Panc1 (cell line): ENCODE data around the gene HECA. TPM values are rescaled to one million over a fixed set of nuclear protein-coding genes. Genes with fewer than 3 reads are reported as not detected.
A peak's percentile ranks its signal among the peaks of the same experiment; 100 is the strongest.

Experiments
- ATAC-seq: fragments of 200-7000 bp; cut with Tn5 transposase; 2 replicates; pipeline ENCODE4 v1.9.1; 2020; ENCODE audit warnings: mild to moderate bottlenecking, moderate library complexity
- BruUV-seq: library from RNA; stranded (reverse); fragments of 400-500 nt; replicated peaks from 2 replicates; lab custom pipeline; 2021; lab: Mats Ljungman, UMichigan
- CTCF ChIA-PET: fragments of 300-600 bp; sonication (Branson Sonifier 250); formaldehyde crosslinking; loops from one replicate; lab custom pipeline; 2022; ENCODE audit warnings: antibody characterized with exemption; lab: Charles Lee
- POLR2A ChIA-PET: fragments of 300-600 bp; sonication (Branson Sonifier 250); formaldehyde crosslinking; loops from one replicate; lab custom pipeline; 2022; ENCODE audit warnings: antibody characterized with exemption; lab: Charles Lee
- DNase-seq: peaks from one replicate; pipeline ENCODE4 v3.0.0-alpha.2; 2010; ENCODE audit warnings: low read depth, low spot score
- H3K27ac ChIP-seq: 2 replicates; pipeline ENCODE4 v1.5.1; 2011; ENCODE audit warnings: mild to moderate bottlenecking, low read length, inconsistent platforms
- H3K27me3 ChIP-seq: fragments of 200-500 bp; sonication (Bioruptor generic); 2 replicates; pipeline ENCODE4 v1.6.0; 2014; ENCODE audit warnings: low read length, inconsistent platforms; ENCODE audit not compliant: control insufficient read depth, insufficient read depth
- H3K36me3 ChIP-seq: fragments of 200-500 bp; sonication (Bioruptor generic); 2 replicates; pipeline ENCODE4 v1.5.1; 2014; ENCODE audit warnings: inconsistent platforms, mild to moderate bottlenecking, low read length, moderate library complexity; ENCODE audit not compliant: control insufficient read depth, insufficient read depth
- H3K4me1 ChIP-seq: 2 replicates; pipeline ENCODE4 v1.5.1; 2011; ENCODE audit warnings: inconsistent platforms, mild to moderate bottlenecking, low read length, moderate library complexity; ENCODE audit not compliant: control insufficient read depth, insufficient read depth
- H3K4me3 ChIP-seq, 2 experiments: 2 replicates each; pipeline ENCODE4 v1.5.1; 2011 to 2012; ENCODE audit warnings: low read depth in 2 of 2, low read length in 2 of 2, mild to moderate bottlenecking in 2 of 2, inconsistent platforms in 1 of 2, moderate library complexity in 1 of 2
- H3K9me3 ChIP-seq: fragments of 200-500 bp; sonication (Bioruptor generic); 2 replicates; pipeline ENCODE4 v1.5.1; 2014; ENCODE audit warnings: low read depth, mild to moderate bottlenecking, inconsistent platforms, low read length, moderate library complexity; ENCODE audit not compliant: control insufficient read depth, insufficient read depth
- POLR2AphosphoS5 ChIP-seq: IDR thresholded peaks from 2 replicates; pipeline ENCODE4 v1.6.1; 2012; ENCODE audit warnings: mild to moderate bottlenecking, low read depth, low read length, moderate library complexity
- SIN3A ChIP-seq: IDR thresholded peaks from 2 replicates; pipeline ENCODE4 v1.6.1; 2012; ENCODE audit warnings: low read depth, mild to moderate bottlenecking, low read length, moderate library complexity, borderline replicate concordance; ENCODE audit not compliant: insufficient read depth
- TCF7L2 ChIP-seq: IDR thresholded peaks from 2 replicates; pipeline ENCODE4 v1.6.1; 2011; ENCODE audit warnings: mild to moderate bottlenecking, low read depth, low read length, inconsistent platforms
- in situ Hi-C: cut with HindIII; loops from 2 replicates; pipeline ENCODE4 v1.10.0; 2016; ENCODE audit warnings: low sequenced_read_pairs, low pct_unique_long_range_greater_than_20kb
- intact Hi-C: fragments of 100-400 bp; cut with micrococcal nuclease; formaldehyde crosslinking; loops from one replicate; pipeline ENCODE4 v1.10.0; 2022; ENCODE audit not compliant: unreplicated experiment
- total RNA-seq: library from RNA; stranded (reverse); gene quantifications from one replicate; pipeline ENCODE4 v1.2.1, GENCODE V29; 2021; ENCODE audit not compliant: unreplicated experiment
- TF ChIP-seq, protein P1 (sequence below): fragments of 450-650 bp; IDR thresholded peaks from 2 replicates; pipeline ENCODE4 v1.5.1; 2017; ENCODE audit warnings: mild to moderate bottlenecking
- TF ChIP-seq, protein P2 (sequence below), 2 experiments: IDR thresholded peaks; 2 replicates each; pipeline ENCODE4 v1.6.1; 2011 to 2012; ENCODE audit warnings: low read depth in 2 of 2, control low read depth in 1 of 2, low read length in 1 of 2, mild to moderate bottlenecking in 1 of 2, moderate library complexity in 1 of 2; ENCODE audit not compliant: insufficient read depth in 1 of 2

The HECA gene
- total RNA-seq, 1 experiment from 2014 or later: 3.9 TPM

GRCh38 chr6:139131736-139132280 lies 3.1 kb upstream of the HECA start:
- no peak overlapping the region for H3K27ac ChIP-seq
- TF ChIP-seq SIN3A: no peak
- TF ChIP-seq, protein P1, sequence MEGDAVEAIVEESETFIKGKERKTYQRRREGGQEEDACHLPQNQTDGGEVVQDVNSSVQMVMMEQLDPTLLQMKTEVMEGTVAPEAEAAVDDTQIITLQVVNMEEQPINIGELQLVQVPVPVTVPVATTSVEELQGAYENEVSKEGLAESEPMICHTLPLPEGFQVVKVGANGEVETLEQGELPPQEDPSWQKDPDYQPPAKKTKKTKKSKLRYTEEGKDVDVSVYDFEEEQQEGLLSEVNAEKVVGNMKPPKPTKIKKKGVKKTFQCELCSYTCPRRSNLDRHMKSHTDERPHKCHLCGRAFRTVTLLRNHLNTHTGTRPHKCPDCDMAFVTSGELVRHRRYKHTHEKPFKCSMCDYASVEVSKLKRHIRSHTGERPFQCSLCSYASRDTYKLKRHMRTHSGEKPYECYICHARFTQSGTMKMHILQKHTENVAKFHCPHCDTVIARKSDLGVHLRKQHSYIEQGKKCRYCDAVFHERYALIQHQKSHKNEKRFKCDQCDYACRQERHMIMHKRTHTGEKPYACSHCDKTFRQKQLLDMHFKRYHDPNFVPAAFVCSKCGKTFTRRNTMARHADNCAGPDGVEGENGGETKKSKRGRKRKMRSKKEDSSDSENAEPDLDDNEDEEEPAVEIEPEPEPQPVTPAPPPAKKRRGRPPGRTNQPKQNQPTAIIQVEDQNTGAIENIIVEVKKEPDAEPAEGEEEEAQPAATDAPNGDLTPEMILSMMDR: no peak
- no peak for TF ChIP-seq TCF7L2
- TF ChIP-seq, protein P2, sequence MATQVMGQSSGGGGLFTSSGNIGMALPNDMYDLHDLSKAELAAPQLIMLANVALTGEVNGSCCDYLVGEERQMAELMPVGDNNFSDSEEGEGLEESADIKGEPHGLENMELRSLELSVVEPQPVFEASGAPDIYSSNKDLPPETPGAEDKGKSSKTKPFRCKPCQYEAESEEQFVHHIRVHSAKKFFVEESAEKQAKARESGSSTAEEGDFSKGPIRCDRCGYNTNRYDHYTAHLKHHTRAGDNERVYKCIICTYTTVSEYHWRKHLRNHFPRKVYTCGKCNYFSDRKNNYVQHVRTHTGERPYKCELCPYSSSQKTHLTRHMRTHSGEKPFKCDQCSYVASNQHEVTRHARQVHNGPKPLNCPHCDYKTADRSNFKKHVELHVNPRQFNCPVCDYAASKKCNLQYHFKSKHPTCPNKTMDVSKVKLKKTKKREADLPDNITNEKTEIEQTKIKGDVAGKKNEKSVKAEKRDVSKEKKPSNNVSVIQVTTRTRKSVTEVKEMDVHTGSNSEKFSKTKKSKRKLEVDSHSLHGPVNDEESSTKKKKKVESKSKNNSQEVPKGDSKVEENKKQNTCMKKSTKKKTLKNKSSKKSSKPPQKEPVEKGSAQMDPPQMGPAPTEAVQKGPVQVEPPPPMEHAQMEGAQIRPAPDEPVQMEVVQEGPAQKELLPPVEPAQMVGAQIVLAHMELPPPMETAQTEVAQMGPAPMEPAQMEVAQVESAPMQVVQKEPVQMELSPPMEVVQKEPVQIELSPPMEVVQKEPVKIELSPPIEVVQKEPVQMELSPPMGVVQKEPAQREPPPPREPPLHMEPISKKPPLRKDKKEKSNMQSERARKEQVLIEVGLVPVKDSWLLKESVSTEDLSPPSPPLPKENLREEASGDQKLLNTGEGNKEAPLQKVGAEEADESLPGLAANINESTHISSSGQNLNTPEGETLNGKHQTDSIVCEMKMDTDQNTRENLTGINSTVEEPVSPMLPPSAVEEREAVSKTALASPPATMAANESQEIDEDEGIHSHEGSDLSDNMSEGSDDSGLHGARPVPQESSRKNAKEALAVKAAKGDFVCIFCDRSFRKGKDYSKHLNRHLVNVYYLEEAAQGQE (IDR thresholded peaks at IDR 0.05; ENCODE audit: insufficient read depth in 1 of 2, low read depth in 2 of 2, low read length in 1 of 2): no peak
- TF ChIP-seq POLR2AphosphoS5: no peak
- ChIA-PET CTCF (no interaction called here), POLR2A (no interaction called here)
- ATAC-seq (no peak), DNase-seq (no peak)
- H3K4me1 ChIP-seq: peaks cover 6% of the 10 kb centered on the region
- no TSS peak for BruUV-seq
- intact Hi-C loops: no loop called here
- H3K4me3 ChIP-seq: no peak overlapping the region
- H3K36me3 ChIP-seq: no peaks in the 10 kb centered on the region; the same call in 1 of the 2 replicates
- in situ Hi-C loops: no loop called here
- H3K9me3 ChIP-seq: no peaks in the 10 kb centered on the region
- H3K27me3 ChIP-seq: peaks cover 3% of the 10 kb centered on the region; the same call in 1 of the 2 replicates

GRCh38 chr6:139133262-139134063 lies 1.4 kb upstream of the HECA start:
- CTCF ChIA-PET: no interaction called here
- intact Hi-C loops (no loop called here), in situ Hi-C loops (no loop called here)
- ATAC-seq (no peak), DNase-seq (no peak)
- H3K27me3 ChIP-seq: peaks cover 3% of the 10 kb centered on the region; the same call in 1 of the 2 replicates
- H3K9me3 ChIP-seq: no peaks in the 10 kb centered on the region
- H3K27ac ChIP-seq: no peak overlapping the region
- H3K36me3 ChIP-seq: no peaks in the 10 kb centered on the region; the same call in 1 of the 2 replicates
- no TSS peak for BruUV-seq
- peak overlapping the region in 1 of 2 experiments; percentile 7; a peak in 1 of 4 replicates for H3K4me3 ChIP-seq
- POLR2A ChIA-PET: interaction anchor here (0.7 kb wide), 1 partner anchor 1184 kb away, joined by 4 read pairs; no protein-coding TSS in a partner anchor
- peaks cover 6% of the 10 kb centered on the region for H3K4me1 ChIP-seq
- TF ChIP-seq, protein P1: no peak
